HG03571 (cell line): ENCODE results near the gene ITGA5.
A peak's percentile ranks its signal among the peaks of the same experiment; 100 is the strongest.

Experiments
- ATAC-seq: cut with Tn5 transposase; IDR thresholded peaks from one replicate; pipeline ENCODE4 v1.9.1; 2021; ENCODE audit not compliant: unreplicated experiment

The ITGA5 gene

DNA sequence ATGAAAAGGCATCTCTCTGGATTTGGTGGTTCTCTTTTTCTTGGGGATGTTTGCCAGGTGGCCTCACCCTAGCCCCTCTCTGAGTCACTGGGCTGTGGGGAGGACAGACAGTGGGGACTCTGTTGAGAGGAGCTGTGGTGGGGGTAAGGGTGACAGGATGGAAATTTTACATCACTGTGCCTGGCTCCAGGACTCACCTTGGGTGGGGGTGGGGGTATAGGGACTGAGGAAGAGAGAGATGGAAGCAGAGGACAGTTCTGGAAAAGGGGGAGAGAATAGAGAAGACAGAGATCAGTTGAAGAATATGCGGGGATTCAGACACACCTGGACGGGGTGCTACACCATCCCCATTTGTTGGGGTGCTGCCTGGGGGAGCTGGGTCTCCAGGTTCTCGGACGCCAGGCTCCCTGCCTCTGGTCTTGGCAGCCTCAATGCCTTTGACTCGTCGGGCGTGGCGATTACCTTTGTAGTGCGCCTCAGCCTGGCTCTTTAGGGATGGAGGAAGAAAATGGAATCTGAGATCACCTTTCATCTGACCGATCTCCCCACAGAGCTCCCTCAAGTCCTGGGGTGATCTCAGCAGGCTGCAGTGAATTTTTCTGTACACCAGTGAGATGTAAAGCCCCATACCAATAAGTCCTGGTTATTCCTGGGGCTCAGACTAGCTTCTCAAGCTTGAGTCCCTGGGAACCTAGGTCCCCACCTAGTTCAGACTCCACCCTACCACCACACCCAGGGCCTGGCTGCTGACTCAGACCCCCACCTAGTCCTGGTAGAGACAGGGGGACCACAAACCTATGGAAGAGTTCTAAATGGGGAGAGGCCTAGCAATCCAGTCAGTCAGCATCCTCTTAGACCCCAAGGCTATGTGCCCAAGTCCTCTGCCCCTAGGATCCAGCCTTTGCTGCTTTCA is 45.2 kb downstream of the ITGA5 start:
- ATAC-seq, result no peak

DNA sequence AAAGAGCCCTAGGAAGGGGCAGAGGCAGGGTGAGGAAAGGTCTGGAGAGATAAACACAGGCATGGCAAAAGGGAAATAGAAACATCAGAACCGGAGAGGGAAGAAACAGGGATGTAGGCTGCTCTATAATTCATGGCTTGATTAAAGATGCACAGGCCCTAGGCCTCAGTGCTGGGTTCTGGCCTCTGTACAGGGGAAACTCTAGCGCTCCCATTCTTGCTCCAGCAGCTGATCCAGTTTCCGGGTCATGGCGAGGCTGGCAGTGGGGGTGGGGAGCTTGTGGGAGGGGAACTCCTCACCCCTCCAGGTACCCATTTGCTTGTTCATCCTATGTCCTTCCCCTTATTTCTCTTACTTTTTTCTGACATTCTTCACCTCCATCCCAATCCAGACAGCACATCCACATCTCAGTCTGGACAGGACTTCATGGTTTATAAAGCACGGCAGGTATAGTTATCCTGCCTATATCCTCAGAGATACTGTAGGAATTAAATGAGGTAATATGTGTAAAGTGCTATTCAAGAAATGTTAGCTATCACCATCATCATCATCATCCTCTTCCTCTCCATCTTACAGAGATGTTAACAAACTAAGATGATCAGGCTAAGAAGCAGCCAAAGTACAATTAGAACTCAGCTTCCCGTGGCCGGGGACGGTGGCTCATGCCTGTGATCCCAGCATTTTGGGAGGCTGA is 46.8 kb downstream of the ITGA5 start:
- no peak for ATAC-seq

DNA sequence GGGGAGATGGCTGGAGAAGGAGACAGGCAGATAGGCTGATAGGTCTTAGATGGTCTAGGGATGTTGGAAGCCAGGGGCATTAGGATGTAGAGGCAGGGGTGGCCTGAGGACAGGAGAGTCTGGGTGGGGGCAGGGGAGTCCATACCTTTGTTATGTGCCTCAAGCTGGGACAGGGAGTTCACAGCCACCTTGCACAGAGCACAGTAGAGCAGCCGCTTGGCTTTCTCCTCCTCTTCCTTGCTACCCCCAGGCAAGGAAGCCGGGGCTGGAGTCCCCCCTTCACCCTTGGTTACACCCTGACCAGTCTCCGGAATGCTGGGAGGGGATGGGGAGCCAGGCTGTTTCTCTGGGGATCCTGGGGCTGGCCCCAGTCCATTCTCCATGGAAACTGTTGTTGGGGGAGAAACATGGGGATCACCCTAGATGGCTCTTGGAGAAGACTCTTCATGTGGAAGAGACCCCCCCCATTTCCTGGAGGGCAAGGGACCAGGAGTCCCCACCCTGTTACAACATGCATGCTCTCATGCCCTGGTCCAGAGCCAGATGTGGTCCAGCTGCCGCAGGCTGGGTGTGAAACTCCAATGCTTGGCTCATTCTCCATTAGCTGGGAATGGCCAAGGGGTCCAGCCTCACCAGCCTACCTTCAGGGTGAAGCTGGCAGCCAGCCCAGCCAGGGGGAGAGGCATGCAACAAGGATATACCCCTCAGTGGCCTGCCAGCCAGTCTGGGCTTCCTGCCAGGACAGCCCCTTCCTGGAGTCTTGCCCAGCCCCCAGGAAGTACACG is 47.5 kb downstream of the ITGA5 start:
- ATAC-seq, result no peak

GRCh38 chr12:54370171-54370730 is 48.8 kb downstream of the ITGA5 start:
- no peak for ATAC-seq

GRCh38 chr12:54369597-54370131 is 49.4 kb downstream of the ITGA5 start:
- ATAC-seq, result no peak

DNA sequence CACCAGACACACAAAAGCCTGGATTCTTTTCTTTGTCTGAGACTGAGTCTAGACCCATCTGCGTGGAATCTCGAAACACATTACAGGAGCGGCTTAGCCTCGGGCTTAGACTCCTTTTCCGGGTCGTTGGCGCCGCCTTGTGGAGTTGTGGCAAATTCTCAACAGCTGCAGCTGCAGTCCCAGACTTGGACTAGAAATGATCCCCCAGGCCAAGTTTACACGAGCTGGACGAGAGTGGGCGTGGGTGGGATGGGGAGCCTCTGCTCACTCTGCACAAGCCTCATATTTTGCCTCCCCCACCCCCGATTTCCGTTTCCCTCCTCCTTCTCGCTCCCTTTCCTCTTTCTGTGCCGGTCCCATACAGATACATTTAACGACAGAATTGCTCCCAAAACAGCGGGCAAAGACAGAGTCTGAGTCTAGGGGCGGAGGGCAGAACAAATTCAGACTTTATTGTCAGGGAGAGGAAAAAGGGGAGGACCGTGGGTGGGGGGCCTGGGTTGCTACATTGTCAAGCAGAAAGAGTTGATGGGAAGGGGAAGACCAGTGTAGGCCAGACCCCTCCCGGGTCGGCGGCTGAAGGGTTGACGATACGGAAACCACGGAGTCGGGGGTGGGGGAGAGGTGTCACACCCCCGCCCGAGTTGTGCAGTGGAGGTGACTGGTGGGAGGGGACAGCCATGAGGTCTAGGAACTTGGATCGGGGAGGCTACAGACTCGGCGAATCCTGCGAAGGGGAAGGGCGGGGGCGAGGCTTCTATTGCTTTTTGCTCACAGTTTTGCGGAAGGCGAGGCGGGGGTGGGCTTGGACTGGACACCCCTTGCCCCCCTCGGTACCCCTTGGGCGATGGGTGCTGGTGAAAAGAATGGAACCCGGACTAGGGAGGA is 50.1 kb downstream of the ITGA5 start:
- peak; percentile 51 for ATAC-seq

DNA sequence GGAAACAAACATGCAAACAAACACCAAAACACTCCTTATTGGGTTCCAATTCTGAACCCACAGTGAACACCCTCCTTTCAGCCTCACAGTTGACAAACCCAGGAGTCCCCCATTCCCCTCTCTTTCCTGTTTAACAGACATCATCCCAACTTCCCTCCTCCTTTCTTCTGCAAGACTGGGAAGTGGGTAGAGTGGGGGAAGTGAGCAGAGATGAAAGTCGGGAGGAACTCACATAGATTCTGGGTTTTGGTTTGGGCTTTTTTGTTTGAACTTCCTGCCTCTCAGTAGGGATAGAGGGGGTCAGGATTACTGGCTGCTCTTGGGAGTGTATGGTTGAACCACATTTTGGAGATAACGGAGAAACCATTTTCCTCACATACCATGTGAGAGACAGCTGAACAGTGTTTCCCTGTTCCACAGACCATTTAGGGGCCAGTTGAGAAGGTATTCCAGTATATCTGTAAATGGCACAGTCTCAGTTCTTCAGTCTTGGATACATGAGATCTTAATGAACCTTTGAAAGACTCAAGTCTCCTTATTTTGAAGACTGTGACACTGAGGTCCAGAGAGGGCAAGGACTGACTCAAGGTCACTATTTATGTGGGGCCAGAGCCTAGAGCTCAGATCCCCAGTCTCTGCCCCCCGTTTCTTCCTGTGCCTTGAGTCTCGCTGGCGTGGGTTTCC is 50.9 kb downstream of the ITGA5 start:
- no peak for ATAC-seq

DNA sequence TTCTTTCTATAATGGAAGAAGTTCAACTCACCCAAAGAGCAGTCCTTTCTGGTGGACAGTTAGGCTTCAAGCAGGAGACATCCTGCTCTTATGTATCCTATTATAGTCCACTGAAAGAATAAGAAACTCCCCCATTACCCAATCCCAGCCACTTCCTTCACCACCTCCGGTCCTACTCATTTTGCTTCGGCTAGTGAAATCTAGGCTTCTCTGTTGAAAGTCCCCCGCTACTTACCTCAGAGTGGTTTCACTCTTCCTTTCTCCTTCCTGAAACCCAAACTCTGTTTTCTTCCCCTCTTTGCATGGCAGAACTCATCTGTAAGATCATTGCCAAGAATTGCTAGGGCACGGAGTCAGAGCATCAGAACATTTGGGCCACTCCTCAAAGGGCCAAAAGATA is 54.7 kb downstream of the ITGA5 start, which contains the start of gene GPR84:
Gene GPR84 (minus strand): TSS at position 74 of the 400 bp plus-strand sequence. CDS start 635 bp downstream, outside the sequence.
- peak; percentile 57 for ATAC-seq

GRCh38 chr12:54363618-54364017 is 55.4 kb downstream of the ITGA5 start:
- no peak for ATAC-seq

DNA sequence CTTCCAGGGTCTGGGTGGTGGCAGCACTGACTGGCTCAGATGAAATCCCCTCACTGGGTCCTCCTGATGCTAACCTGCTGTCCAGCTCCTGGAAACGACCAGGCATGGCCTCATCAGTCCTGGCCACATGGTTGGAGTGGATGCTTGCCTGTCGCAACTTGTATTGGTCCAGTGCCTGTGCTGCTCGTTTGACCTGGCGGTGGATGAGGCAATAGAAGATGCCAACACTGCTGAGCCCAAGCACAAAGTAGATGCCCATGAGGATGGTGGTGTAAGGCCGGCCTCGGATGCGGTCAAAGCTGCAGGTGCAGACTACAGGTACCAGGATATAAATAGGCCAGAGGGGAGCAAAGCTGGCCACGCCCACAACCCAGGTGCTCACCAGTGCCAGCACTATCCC is 56.0 kb downstream of the ITGA5 start:
- no peak for ATAC-seq

- ATAC-seq, result no peak
Measured at GRCh38 chr12:54360717-54361456, 58.2 kb downstream of the ITGA5 start.

DNA sequence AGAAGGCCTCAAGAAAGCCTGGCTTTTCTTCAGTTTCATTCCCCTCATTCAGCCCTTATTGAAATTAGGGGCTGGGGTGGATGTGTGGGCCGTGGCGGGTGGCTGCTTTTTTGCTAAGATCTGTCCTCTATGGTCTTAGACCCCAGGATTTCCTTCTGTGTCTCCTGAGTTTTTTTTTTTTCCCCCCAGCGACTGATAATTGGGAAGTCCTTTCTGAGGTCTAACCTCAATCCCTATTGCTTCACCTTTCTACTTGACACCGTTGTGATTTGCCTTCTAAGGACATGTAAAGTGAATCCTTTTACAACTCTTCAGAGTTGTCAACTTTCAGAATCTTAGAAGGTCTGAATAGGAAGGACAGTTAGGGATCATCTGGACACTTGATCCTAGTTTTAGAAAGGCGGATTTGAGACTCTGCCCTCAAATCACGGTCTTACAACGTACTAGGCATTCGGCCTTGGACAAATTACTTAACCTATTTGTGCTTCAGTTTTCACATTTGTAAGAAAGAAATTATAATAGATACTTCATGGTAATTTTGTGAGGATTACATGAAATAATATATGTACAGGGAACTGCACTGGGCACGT is 59.2 kb downstream of the ITGA5 start:
- ATAC-seq, result no peak

- peak; percentile 94 for ATAC-seq
Measured at GRCh38 chr12:54358945-54359761, 59.9 kb downstream of the ITGA5 start.

GRCh38 chr12:54358191-54358944 is 60.7 kb downstream of the ITGA5 start:
- no peak for ATAC-seq

GRCh38 chr12:54357506-54358190 is 61.4 kb downstream of the ITGA5 start:
- ATAC-seq, result no peak

GRCh38 chr12:54356951-54357356 is 62.1 kb downstream of the ITGA5 start:
- no peak for ATAC-seq
